Measurements from ENCODE around the gene USP17L12. TPM values are rescaled to one million over a fixed set of nuclear protein-coding genes. Genes with fewer than 3 reads are reported as not detected.
"Not testable (repeated sequence)": the region's sequence is repeated elsewhere in the genome, so short reads cannot be mapped to it uniquely, and the experiment has no call there.

The USP17L12 gene
- total RNA-seq (not detected), polyA plus RNA-seq (not detected)
- long read RNA-seq, donor 1: 0 reads
- long read RNA-seq, donor 2: 0 reads
- long read RNA-seq, donor 3: 0 reads
- long read RNA-seq, donor 4: 0 reads
- long read RNA-seq, donor 5: 0 reads

- not testable (repeated sequence) for H3K4me1 ChIP-seq (ENCODE audit: control insufficient read depth in 5 of 5, insufficient read depth in 5 of 5, low read length in 5 of 5); H3K27ac ChIP-seq (ENCODE audit: low read depth in 1 of 2, low read length in 1 of 2); H3K36me3 ChIP-seq (ENCODE audit: control insufficient read depth in 4 of 4, insufficient read depth in 4 of 4, low read length in 4 of 4); ATAC-seq (ENCODE audit: insufficient read depth, low FRiP score); DNase-seq; H3K27me3 ChIP-seq (ENCODE audit: control insufficient read depth in 3 of 3, insufficient read depth in 3 of 3, low read length in 2 of 3); H3K9me3 ChIP-seq (ENCODE audit: control insufficient read depth in 4 of 4, insufficient read depth in 3 of 4, low read length in 3 of 4); H3K4me3 ChIP-seq; H3K9ac ChIP-seq (ENCODE audit: insufficient read depth in 1 of 2, low read length in 2 of 2)
- WGBS, 2 donors: no CpG with 5 or more reads among the region's 13 CpGs
Measured at GRCh38 chr4:9219852-9220251, at the start of gene USP17L12. TSS of gene USP17L12 (plus strand) at chr4:9220152. CDS start at chr4:9220152, 0 bp downstream.

GRCh38 chr4:9210357-9210756, 9.6 kb upstream of the USP17L12 start, which contains the start of gene USP17L10:
TSS of gene USP17L10 (plus strand) at chr4:9210657. CDS start at chr4:9210657, 0 bp downstream.
- H3K36me3 ChIP-seq (ENCODE audit: control insufficient read depth in 4 of 4, insufficient read depth in 4 of 4, low read length in 4 of 4); H3K27me3 ChIP-seq (ENCODE audit: control insufficient read depth in 3 of 3, insufficient read depth in 3 of 3, low read length in 2 of 3); H3K27ac ChIP-seq (ENCODE audit: low read depth in 1 of 2, low read length in 1 of 2); ATAC-seq (ENCODE audit: insufficient read depth, low FRiP score); H3K4me3 ChIP-seq; H3K9me3 ChIP-seq (ENCODE audit: control insufficient read depth in 4 of 4, insufficient read depth in 3 of 4, low read length in 3 of 4); H3K9ac ChIP-seq (ENCODE audit: insufficient read depth in 1 of 2, low read length in 2 of 2); H3K4me1 ChIP-seq (ENCODE audit: control insufficient read depth in 5 of 5, insufficient read depth in 5 of 5, low read length in 5 of 5); DNase-seq: not testable (repeated sequence)
- no CpG with 5 or more reads among the region's 13 CpGs for WGBS, 2 donors

- not testable (repeated sequence) for H3K9me3 ChIP-seq (ENCODE audit: control insufficient read depth in 4 of 4, insufficient read depth in 3 of 4, low read length in 3 of 4); H3K27me3 ChIP-seq (ENCODE audit: control insufficient read depth in 3 of 3, insufficient read depth in 3 of 3, low read length in 2 of 3); H3K36me3 ChIP-seq (ENCODE audit: control insufficient read depth in 4 of 4, insufficient read depth in 4 of 4, low read length in 4 of 4); H3K27ac ChIP-seq (ENCODE audit: low read depth in 1 of 2, low read length in 1 of 2); H3K9ac ChIP-seq (ENCODE audit: insufficient read depth in 1 of 2, low read length in 2 of 2); ATAC-seq (ENCODE audit: insufficient read depth, low FRiP score); H3K4me1 ChIP-seq (ENCODE audit: control insufficient read depth in 5 of 5, insufficient read depth in 5 of 5, low read length in 5 of 5); DNase-seq; H3K4me3 ChIP-seq
- 76 to 84% methylated on average over 11 of the region's 14 CpGs for WGBS, 2 donors
Measured at GRCh38 chr4:9214701-9215100, 5.3 kb upstream of the USP17L12 start.

GRCh38 chr4:9215105-9215504, 4.8 kb upstream of the USP17L12 start, which contains the start of gene USP17L11:
TSS of gene USP17L11 (plus strand) at chr4:9215405. CDS start at chr4:9215405, 0 bp downstream.
- not testable (repeated sequence) for H3K27ac ChIP-seq (ENCODE audit: low read depth in 1 of 2, low read length in 1 of 2); H3K9me3 ChIP-seq (ENCODE audit: control insufficient read depth in 4 of 4, insufficient read depth in 3 of 4, low read length in 3 of 4); H3K27me3 ChIP-seq (ENCODE audit: control insufficient read depth in 3 of 3, insufficient read depth in 3 of 3, low read length in 2 of 3); H3K4me1 ChIP-seq (ENCODE audit: control insufficient read depth in 5 of 5, insufficient read depth in 5 of 5, low read length in 5 of 5); H3K9ac ChIP-seq (ENCODE audit: insufficient read depth in 1 of 2, low read length in 2 of 2); H3K36me3 ChIP-seq (ENCODE audit: control insufficient read depth in 4 of 4, insufficient read depth in 4 of 4, low read length in 4 of 4); H3K4me3 ChIP-seq; DNase-seq; ATAC-seq (ENCODE audit: insufficient read depth, low FRiP score)
- no CpG with 5 or more reads among the region's 14 CpGs for WGBS, 2 donors

- H3K4me1 ChIP-seq (ENCODE audit: control insufficient read depth in 5 of 5, insufficient read depth in 5 of 5, low read length in 5 of 5); H3K27ac ChIP-seq (ENCODE audit: low read depth in 1 of 2, low read length in 1 of 2); H3K9me3 ChIP-seq (ENCODE audit: control insufficient read depth in 4 of 4, insufficient read depth in 3 of 4, low read length in 3 of 4); H3K27me3 ChIP-seq (ENCODE audit: control insufficient read depth in 3 of 3, insufficient read depth in 3 of 3, low read length in 2 of 3); H3K36me3 ChIP-seq (ENCODE audit: control insufficient read depth in 4 of 4, insufficient read depth in 4 of 4, low read length in 4 of 4); H3K9ac ChIP-seq (ENCODE audit: insufficient read depth in 1 of 2, low read length in 2 of 2); H3K4me3 ChIP-seq; ATAC-seq (ENCODE audit: insufficient read depth, low FRiP score); DNase-seq: not testable (repeated sequence)
- WGBS, 2 donors: no CpG with 5 or more reads among the region's 14 CpGs
Measured at GRCh38 chr4:9224596-9224995, 4.6 kb downstream of the USP17L12 start, which contains the start of gene USP17L13. TSS of gene USP17L13 (plus strand) at chr4:9224896. CDS start at chr4:9224896, 0 bp downstream.

- not testable (repeated sequence) for H3K36me3 ChIP-seq (ENCODE audit: control insufficient read depth in 4 of 4, insufficient read depth in 4 of 4, low read length in 4 of 4); DNase-seq; ATAC-seq (ENCODE audit: insufficient read depth, low FRiP score); H3K9me3 ChIP-seq (ENCODE audit: control insufficient read depth in 4 of 4, insufficient read depth in 3 of 4, low read length in 3 of 4); H3K4me3 ChIP-seq; H3K4me1 ChIP-seq (ENCODE audit: control insufficient read depth in 5 of 5, insufficient read depth in 5 of 5, low read length in 5 of 5); H3K9ac ChIP-seq (ENCODE audit: insufficient read depth in 1 of 2, low read length in 2 of 2); H3K27ac ChIP-seq (ENCODE audit: low read depth in 1 of 2, low read length in 1 of 2); H3K27me3 ChIP-seq (ENCODE audit: control insufficient read depth in 3 of 3, insufficient read depth in 3 of 3, low read length in 2 of 3)
- 81 to 90% methylated on average over 5 of the region's 8 CpGs for WGBS, 2 donors
Measured at GRCh38 chr4:9230249-9230648, 10.3 kb downstream of the USP17L12 start.

- H3K9me3 ChIP-seq (ENCODE audit: control insufficient read depth in 4 of 4, insufficient read depth in 3 of 4, low read length in 3 of 4); H3K9ac ChIP-seq (ENCODE audit: insufficient read depth in 1 of 2, low read length in 2 of 2); ATAC-seq (ENCODE audit: insufficient read depth, low FRiP score); DNase-seq; H3K27ac ChIP-seq (ENCODE audit: low read depth in 1 of 2, low read length in 1 of 2); H3K4me3 ChIP-seq; H3K36me3 ChIP-seq (ENCODE audit: control insufficient read depth in 4 of 4, insufficient read depth in 4 of 4, low read length in 4 of 4); H3K27me3 ChIP-seq (ENCODE audit: control insufficient read depth in 3 of 3, insufficient read depth in 3 of 3, low read length in 2 of 3); H3K4me1 ChIP-seq (ENCODE audit: control insufficient read depth in 5 of 5, insufficient read depth in 5 of 5, low read length in 5 of 5): not testable (repeated sequence)
- WGBS, 2 donors: no CpG with 5 or more reads among the region's 15 CpGs
Measured at GRCh38 chr4:9234085-9234484, 14.1 kb downstream of the USP17L12 start, which contains the start of gene USP17L15. TSS of gene USP17L15 (plus strand) at chr4:9234385. CDS start at chr4:9234385, 0 bp downstream.

- not testable (repeated sequence) for H3K36me3 ChIP-seq (ENCODE audit: control insufficient read depth in 4 of 4, insufficient read depth in 4 of 4, low read length in 4 of 4); H3K4me1 ChIP-seq (ENCODE audit: control insufficient read depth in 5 of 5, insufficient read depth in 5 of 5, low read length in 5 of 5); H3K4me3 ChIP-seq; H3K27ac ChIP-seq (ENCODE audit: low read depth in 1 of 2, low read length in 1 of 2); ATAC-seq (ENCODE audit: insufficient read depth, low FRiP score); H3K27me3 ChIP-seq (ENCODE audit: control insufficient read depth in 3 of 3, insufficient read depth in 3 of 3, low read length in 2 of 3); H3K9me3 ChIP-seq (ENCODE audit: control insufficient read depth in 4 of 4, insufficient read depth in 3 of 4, low read length in 3 of 4); DNase-seq; H3K9ac ChIP-seq (ENCODE audit: insufficient read depth in 1 of 2, low read length in 2 of 2)
- WGBS, 2 donors: 72 to 83% methylated on average over 9 to 11 of the region's 12 CpGs
Measured at GRCh38 chr4:9238461-9238860, 18.5 kb downstream of the USP17L12 start.
